Muscle of leg (tissue), 11 donors: ENCODE results near the gene WDR86. TPM values are rescaled to one million over a fixed set of nuclear protein-coding genes. Genes with fewer than 3 reads are reported as not detected.

Experiments used
- DNase-seq: peaks from one replicate; pipeline ENCODE4 v3.0.0; 2013
- H3K27ac ChIP-seq: one replicate; pipeline ENCODE4 v1.5.1; 2013; ENCODE audit warnings: mild to moderate bottlenecking, low read length, control low read depth
- H3K27me3 ChIP-seq: one replicate; pipeline ENCODE4 v1.6.1; 2013; ENCODE audit warnings: low read length; ENCODE audit not compliant: control insufficient read depth, insufficient read depth
- H3K36me3 ChIP-seq: one replicate; pipeline ENCODE4 v1.6.1; 2013; ENCODE audit warnings: low read length; ENCODE audit not compliant: control insufficient read depth, insufficient read depth
- H3K4me1 ChIP-seq: one replicate; pipeline ENCODE4 v1.6.1; 2013; ENCODE audit warnings: low read length; ENCODE audit not compliant: control insufficient read depth, insufficient read depth
- H3K4me3 ChIP-seq: one replicate; pipeline ENCODE4 v1.5.1; 2013; ENCODE audit warnings: low read length, control low read depth
- H3K9me3 ChIP-seq: replicated peaks from 2 replicates; pipeline ENCODE4 v1.6.1; 2013; ENCODE audit warnings: low read depth, low read length; ENCODE audit not compliant: control insufficient read depth
- WGBS: methylation state at CpG from one replicate; pipeline ENCODE4 v1.1.5; 2013; ENCODE audit warnings: missing lambda C conversion rate; ENCODE audit not compliant: insufficient coverage; 5-methylcytosine and 5-hydroxymethylcytosine counted together
- polyA plus RNA-seq, 8 donors: library from polyadenylated mRNA; unstranded; fragments of 120-200 nt; gene quantifications; one replicate each; pipeline versions ENCODE4 v1.2.1 to v1.2.3, GENCODE V29; 2013; ENCODE audit warnings: inconsistent platforms in 1 of 8, low replicate concordance in 1 of 8; ENCODE audit not compliant: insufficient read length in 8 of 8, insufficient read depth in 1 of 8
- total RNA-seq: library from RNA; stranded (reverse); fragments of 120-200 nt; gene quantifications from one replicate; pipeline ENCODE4 v1.2.4, GENCODE V29; 2013

WDR86 gene
- total and polyA plus RNA-seq, 9 donors, result 2.8 to 11.0 (median 5.3) TPM

DNA sequence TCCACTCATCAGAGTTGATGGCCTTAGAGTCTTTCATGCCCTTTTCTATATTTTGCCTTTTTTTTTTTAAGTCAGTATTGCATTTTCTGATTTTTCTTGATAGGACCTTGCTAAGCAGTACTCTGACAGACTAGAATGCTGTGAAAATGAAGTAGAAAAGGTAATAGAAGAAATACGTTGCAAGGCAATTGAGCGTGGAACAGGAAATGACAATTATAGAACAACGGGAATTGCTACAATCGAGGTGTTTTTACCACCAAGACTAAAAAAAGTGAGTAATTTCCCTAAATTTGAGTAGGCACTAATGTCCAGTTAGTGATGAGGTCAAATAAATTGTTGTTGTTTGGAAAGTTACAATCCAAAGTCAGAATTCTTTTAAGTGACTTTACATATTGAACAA lies 60.9 kb downstream of the WDR86 start:
- Histone ChIP-seq H3K4me3 (no peak overlapping the region), H3K4me1 (peaks cover 3% of the 10 kb centered on the region), H3K27ac (no peak overlapping the region), H3K36me3 (peaks cover 51% of the 10 kb centered on the region), H3K27me3 (no peaks in the 10 kb centered on the region), H3K9me3 (no peaks in the 10 kb centered on the region)
- WGBS, result no CpG with 5 or more reads among the region's 4 CpGs
- DNase-seq, result no peak

- no peak overlapping the region for H3K27ac ChIP-seq
- WGBS, result no CpG with 5 or more reads among the region's 6 CpGs
- no peaks in the 10 kb centered on the region for H3K27me3 ChIP-seq
- H3K36me3 ChIP-seq, result peaks cover 40% of the 10 kb centered on the region
- DNase-seq, result no peak
- peaks cover 11% of the 10 kb centered on the region for H3K4me1 ChIP-seq
- no peaks in the 10 kb centered on the region for H3K9me3 ChIP-seq
- H3K4me3 ChIP-seq, result no peak overlapping the region
These were observed 62.6 kb downstream of the WDR86 start for GRCh38 chr7:151347200-151347599.

GRCh38 chr7:151346470-151346769 lies 63.4 kb downstream of the WDR86 start:
- H3K27me3 ChIP-seq, result no peaks in the 10 kb centered on the region
- WGBS, result no CpG with 5 or more reads among the region's 2 CpGs
- no peak for DNase-seq
- H3K4me1 ChIP-seq, result peaks cover 11% of the 10 kb centered on the region
- no peak overlapping the region for H3K4me3 ChIP-seq
- H3K9me3 ChIP-seq, result no peaks in the 10 kb centered on the region
- H3K27ac ChIP-seq, result no peak overlapping the region
- H3K36me3 ChIP-seq, result peaks cover 32% of the 10 kb centered on the region

GRCh38 chr7:151345576-151346469 lies 64.0 kb downstream of the WDR86 start:
- Histone ChIP-seq H3K4me1 (peaks cover 11% of the 10 kb centered on the region), H3K27me3 (no peaks in the 10 kb centered on the region), H3K27ac (no peak overlapping the region), H3K4me3 (no peak overlapping the region), H3K36me3 (peaks cover 26% of the 10 kb centered on the region), H3K9me3 (no peaks in the 10 kb centered on the region)
- no peak for DNase-seq
- no CpG with 5 or more reads among the region's 2 CpGs for WGBS

DNA sequence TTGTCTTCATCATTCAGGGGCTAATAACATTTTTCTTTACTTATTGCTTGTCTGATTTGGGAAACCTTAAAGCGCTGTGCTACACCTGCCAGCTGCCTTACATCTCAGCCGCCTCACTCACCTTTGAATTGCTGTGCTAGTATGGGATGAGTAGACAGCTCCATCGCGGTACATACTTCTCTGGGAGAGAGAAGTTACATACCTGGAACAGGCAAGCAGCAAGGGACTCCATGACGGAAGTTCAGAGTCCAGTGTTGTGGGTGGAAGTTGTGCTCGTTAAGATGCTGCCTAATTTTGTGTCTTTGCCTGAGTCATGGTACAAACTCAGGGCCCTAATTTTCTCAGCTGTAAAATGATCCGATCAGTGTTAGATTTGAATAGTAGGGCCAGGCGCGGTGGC lies 66.3 kb downstream of the WDR86 start:
- Histone ChIP-seq H3K4me3 (no peak overlapping the region), H3K27ac (no peak overlapping the region), H3K36me3 (peaks cover 16% of the 10 kb centered on the region), H3K9me3 (no peaks in the 10 kb centered on the region), H3K27me3 (no peaks in the 10 kb centered on the region), H3K4me1 (peaks cover 8% of the 10 kb centered on the region)
- 95% methylated on average over 4 of the region's 9 CpGs for WGBS
- no peak for DNase-seq

DNA sequence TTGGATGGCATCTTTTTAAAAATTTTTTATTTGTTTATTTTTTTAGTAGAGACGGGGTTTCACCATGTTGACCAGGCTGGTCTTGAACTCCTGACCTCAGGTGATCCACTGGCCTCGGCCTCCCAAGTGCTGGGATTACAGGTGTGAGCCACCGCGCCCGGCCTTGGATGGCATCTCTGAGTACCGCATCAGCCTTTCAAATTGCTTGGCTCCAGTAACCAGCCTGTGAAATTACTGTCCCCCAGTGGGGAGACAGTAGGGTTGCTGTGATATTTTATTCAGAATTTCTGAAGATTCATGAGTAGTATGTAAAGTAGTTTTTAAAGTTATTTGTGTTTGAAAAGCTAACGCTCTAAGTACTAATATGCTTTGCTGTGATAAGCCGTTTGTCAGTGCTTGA lies 67.0 kb downstream of the WDR86 start:
- Histone ChIP-seq H3K27me3 (no peaks in the 10 kb centered on the region), H3K27ac (no peak overlapping the region), H3K9me3 (no peaks in the 10 kb centered on the region), H3K36me3 (peaks cover 16% of the 10 kb centered on the region), H3K4me3 (peak overlapping the region; percentile 56), H3K4me1 (peaks cover 8% of the 10 kb centered on the region)
- DNase-seq, result no peak
- WGBS, result 67% methylated on average over 1 of the region's 8 CpGs

DNA sequence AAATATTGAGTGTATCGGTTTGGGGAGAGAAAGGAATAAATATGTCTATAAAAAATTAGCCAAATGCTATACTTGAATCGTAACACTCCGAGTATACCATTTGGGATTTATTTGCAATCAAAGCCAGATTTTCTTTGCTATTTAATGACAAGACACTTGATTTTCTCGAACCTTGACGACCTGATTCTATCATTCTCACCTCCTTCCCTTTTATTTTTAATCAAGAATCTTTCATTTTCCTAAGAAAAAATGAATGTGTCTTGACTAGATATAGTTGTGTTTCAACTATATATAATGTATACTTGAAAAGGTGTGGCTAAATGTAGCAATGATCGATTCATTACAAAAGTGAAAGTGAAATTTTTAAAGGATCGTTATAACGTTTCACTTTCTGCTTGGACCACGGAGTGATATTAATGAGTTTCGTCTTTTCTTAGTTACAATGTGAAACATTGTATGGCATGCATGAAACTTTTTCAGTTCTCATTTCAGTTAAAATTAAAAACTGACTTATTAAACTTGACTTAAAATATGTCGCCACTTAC lies 67.7 kb downstream of the WDR86 start:
- peak; percentile 22 for DNase-seq
- Histone ChIP-seq H3K27ac (peak overlapping the region; percentile 77), H3K9me3 (no peaks in the 10 kb centered on the region), H3K36me3 (peaks cover 16% of the 10 kb centered on the region), H3K27me3 (no peaks in the 10 kb centered on the region), H3K4me1 (peaks cover 8% of the 10 kb centered on the region), H3K4me3 (peak overlapping the region; percentile 56)
- WGBS, result no CpG with 5 or more reads among the region's 11 CpGs

DNA sequence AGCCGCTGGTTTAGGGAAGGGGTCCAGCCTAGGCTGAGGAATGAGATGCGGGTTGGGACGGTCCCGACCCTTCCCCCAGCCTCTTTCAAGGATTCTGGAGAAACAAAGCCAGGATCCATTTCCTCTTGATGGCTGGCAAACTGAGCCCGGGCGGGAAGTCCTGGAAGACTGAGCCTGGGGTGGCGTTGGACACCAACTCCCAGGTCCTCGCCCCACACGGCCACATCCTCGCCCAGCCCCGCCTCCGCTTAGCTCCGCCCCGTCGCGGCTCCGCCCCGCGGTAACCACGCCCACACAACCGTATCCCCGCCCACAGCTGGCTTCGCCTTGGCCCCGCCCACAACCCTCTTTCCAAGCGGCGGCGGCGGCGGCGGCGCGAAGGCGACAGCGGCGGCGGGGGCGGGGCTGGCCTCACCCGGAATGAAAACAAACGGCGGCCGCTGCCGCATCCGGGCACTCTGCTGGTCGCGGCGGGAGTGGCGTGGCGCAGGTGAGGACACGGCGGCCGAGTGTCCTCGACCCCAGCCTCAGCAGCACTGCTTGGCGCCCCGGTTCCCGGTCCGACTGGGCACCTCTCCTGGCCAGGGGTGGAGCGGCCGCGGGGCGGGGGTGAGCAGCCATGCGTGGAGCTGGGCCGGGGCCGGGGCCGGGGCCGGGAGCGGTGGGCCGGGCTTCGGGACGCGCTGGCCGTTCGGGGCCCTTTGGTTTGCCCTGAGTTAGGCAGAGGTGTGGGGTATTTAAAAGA lies 68.3 kb downstream of the WDR86 start, which contains the start of gene NUB1:
Gene NUB1 (plus strand): TSS at position 456 of the 745 bp plus-strand sequence. CDS start 3,538 bp downstream, outside the sequence.
- under 1% methylated on average over 50 of the region's 72 CpGs for WGBS
- peak within 1 kb of the TSS; percentile 56 for H3K4me3 ChIP-seq
- no peaks in the 10 kb centered on the region for H3K9me3 ChIP-seq
- peaks cover 8% of the 10 kb centered on the region for H3K4me1 ChIP-seq
- DNase-seq, result peak; percentile 91
- no peaks in the 10 kb centered on the region for H3K27me3 ChIP-seq
- peak within 1 kb of the TSS; percentile 77 for H3K27ac ChIP-seq
- H3K36me3 ChIP-seq, result peaks cover 13% of the 10 kb centered on the region

DNA sequence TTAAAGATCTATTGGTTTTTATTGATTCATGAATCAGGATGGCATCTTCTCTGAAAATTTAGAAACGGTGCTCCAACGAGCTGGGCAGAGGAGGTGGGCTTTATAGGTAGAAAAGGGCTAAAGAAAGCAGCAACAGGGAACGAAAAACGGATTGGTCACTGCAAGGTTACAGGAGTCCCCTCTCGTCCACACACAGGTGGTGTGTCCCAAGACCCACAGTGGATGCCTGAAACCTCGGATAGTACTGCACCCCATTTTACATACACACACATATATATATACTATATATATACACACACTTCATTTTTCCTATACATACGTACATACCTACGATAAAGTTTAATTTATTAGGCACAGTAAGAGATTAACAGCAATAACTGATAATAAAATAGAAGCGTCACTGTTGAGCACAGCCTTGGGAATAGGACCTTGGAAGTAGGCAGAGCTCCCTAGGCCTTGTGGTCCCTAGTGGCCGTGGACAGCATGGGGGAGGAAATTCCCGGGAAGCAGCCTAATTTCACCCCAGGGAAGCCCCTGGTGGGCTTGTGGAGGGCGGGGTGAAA lies 69.0 kb downstream of the WDR86 start:
- Histone ChIP-seq H3K9me3 (no peaks in the 10 kb centered on the region), H3K4me3 (peak overlapping the region; percentile 25), H3K27ac (peak overlapping the region; percentile 64), H3K36me3 (peaks cover 7% of the 10 kb centered on the region), H3K4me1 (peaks cover 8% of the 10 kb centered on the region), H3K27me3 (no peaks in the 10 kb centered on the region)
- WGBS, result 7% methylated on average over 2 of the region's 12 CpGs
- no peak for DNase-seq
